Inflammatory macrophage treated with lipopolysaccharide for 1 hour (primary cell): Measurements from ENCODE around the gene SFI1.

Source experiments
- DNase-seq, 2 donors: peaks; one replicate each; pipeline ENCODE4 v3.0.0-alpha.2; 2020 to 2022

SFI1 gene

GRCh38 chr22:31619611-31620300 lies 123.4 kb downstream of the SFI1 start:
- DNase-seq: no peak

GRCh38 chr22:31620756-31621480 lies 124.6 kb downstream of the SFI1 start:
- DNase-seq: no peak

GRCh38 chr22:31621507-31622124 lies 125.3 kb downstream of the SFI1 start:
- no peak for DNase-seq

GRCh38 chr22:31622980-31623379 lies 126.6 kb downstream of the SFI1 start:
- DNase-seq: no peak

- DNase-seq: no peak
Observed at GRCh38 chr22:31623592-31624304, 127.4 kb downstream of the SFI1 start.

GRCh38 chr22:31625257-31625640 lies 128.9 kb downstream of the SFI1 start:
- no peak for DNase-seq

- DNase-seq: no peak
Observed at GRCh38 chr22:31625661-31626426, 129.5 kb downstream of the SFI1 start.

- no peak for DNase-seq
Observed at GRCh38 chr22:31626427-31627150, 130.3 kb downstream of the SFI1 start.

GRCh38 chr22:31627223-31627731 lies 130.9 kb downstream of the SFI1 start:
- DNase-seq: no peak

GRCh38 chr22:31628362-31628761 lies 132.0 kb downstream of the SFI1 start:
- DNase-seq: no peak

GRCh38 chr22:31628969-31629708 lies 132.8 kb downstream of the SFI1 start:
- no peak for DNase-seq

- DNase-seq: no peak
Observed at GRCh38 chr22:31629741-31630184, 133.4 kb downstream of the SFI1 start.

GRCh38 chr22:31630331-31631329 lies 134.3 kb downstream of the SFI1 start:
- peak; percentile 85 to 92 for DNase-seq

GRCh38 chr22:31631436-31631835 lies 135.1 kb downstream of the SFI1 start:
- no peak for DNase-seq

GRCh38 chr22:31635638-31636306 lies 139.4 kb downstream of the SFI1 start:
- DNase-seq: no peak

GRCh38 chr22:31637447-31637890 lies 141.1 kb downstream of the SFI1 start:
- peak; percentile 61 to 62 for DNase-seq

GRCh38 chr22:31637891-31638618 lies 141.7 kb downstream of the SFI1 start:
- DNase-seq: peak; percentile 83 to 84

GRCh38 chr22:31639436-31640039 lies 143.2 kb downstream of the SFI1 start:
- peak; percentile 25 to 50 for DNase-seq
